Keratinocyte (primary cell): ENCODE results near the gene UQCRH.

Experiments
- CTCF ChIP-seq, 3 experiments: IDR thresholded peaks in 1 of 3; conservative IDR thresholded peaks in 1 of 3; optimal IDR thresholded peaks in 1 of 3; 2 replicates in 2 of 3; 3 replicates in 1 of 3; pipeline versions ENCODE3 to v1.5.1; 2011; ENCODE audit warnings: low read length in 3 of 3, mild to moderate bottlenecking in 3 of 3, moderate library complexity in 2 of 3, control low read depth in 1 of 3, inconsistent platforms in 1 of 3; ENCODE audit not compliant: insufficient read depth in 2 of 3; ENCODE audit errors: extremely low read depth in 1 of 3
- EZH2 ChIP-seq: IDR thresholded peaks from one replicate; pipeline ENCODE4 v1.6.1; 2012; ENCODE audit warnings: inconsistent platforms, mild to moderate bottlenecking, low read length, moderate library complexity

DNA sequence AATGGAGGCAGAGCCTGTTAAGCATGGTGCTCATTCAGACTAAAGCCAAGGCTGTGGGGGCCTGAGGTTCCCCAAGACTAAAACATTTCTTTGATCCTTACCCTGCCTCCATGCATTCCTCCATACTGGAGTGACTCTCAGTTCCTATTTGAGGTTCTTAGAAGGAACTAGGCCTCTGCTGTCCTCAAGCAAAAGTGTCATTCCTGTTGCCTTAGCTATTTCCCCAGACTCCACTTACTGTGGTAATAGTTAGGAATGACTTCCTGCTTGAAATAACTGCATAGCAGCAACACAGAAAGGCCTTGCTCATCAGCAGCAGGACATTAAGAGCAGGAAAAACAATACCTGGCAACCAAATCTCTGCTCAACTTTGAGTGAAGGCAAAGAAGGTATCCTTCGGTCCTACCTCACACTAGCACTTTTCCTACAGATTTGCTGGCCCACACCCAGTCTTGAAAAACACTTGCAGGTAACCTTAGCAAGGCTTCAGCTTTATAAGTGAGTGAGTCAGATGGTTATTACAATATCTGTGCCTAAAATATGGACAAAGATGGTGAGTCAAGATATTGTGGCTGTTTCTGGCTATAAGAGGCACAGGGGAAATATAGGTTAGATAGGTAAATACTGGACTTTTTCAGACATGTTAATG lies 14.9 kb upstream of the UQCRH start:
- TF ChIP-seq EZH2 (no peak), CTCF (optimal IDR thresholded peaks at IDR 0.05 in 1 of 3, IDR thresholded peaks at IDR 0.05 in 1 of 3, conservative IDR thresholded peaks at IDR 0.05 in 1 of 3; ENCODE audit: extremely low read depth in 1 of 3, insufficient read depth in 2 of 3, low read length in 3 of 3) (no peak)
